Body of pancreas (tissue), 4 donors: ENCODE measurements around the gene TAAR8.

Source experiments
- CTCF ChIP-seq, 7 experiments: fragments of 450-650 bp in 4 of 7; fragments of 200-600 bp in 3 of 7; sonication (generic) in 3 of 7; IDR thresholded peaks; one replicate each; pipeline ENCODE4 v1.5.1; 2016 to 2019; ENCODE audit warnings: antibody characterized with exemption in 7 of 7
- POLR2A ChIP-seq, 3 donors: fragments of 450-650 bp; IDR thresholded peaks; one replicate each; pipeline ENCODE4 v1.6.1; 2016; ENCODE audit warnings: antibody characterized with exemption in 3 of 3, mild to moderate bottlenecking in 2 of 3

GRCh38 chr6:132505158-132505557 lies 47.3 kb upstream of the TAAR8 start:
- TF ChIP-seq CTCF (IDR thresholded peaks at IDR 0.05), result no peak
- no peak for TF ChIP-seq POLR2A (IDR thresholded peaks at IDR 0.05)
